ENCODE data around the gene PRR5L.

DNA sequence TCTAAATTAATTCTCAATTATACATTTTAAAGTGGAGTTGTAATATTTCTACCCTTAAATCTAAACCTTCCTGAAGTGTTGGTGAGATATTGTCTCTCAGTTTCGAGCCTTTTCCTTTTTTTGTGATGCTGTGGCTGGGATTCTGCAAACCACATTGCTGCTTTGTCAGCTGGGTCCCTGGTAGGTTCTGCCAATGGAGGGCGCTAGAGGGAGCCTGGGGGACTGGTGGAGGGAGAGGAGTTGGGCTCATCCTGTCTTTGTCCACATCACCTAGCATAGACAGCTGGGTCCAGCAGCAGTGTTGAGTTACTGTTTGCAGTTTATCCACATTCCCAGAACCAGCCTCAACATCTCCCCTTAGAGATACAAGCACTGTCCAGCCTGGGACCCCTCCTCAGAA, 173.0 kb downstream of the PRR5L start:
- TF ChIP-seq ZNF76 (tag by site-specific recombination; IDR thresholded peaks at IDR 0.05; ENCODE audit: borderline replicate concordance, low read depth) (no peak), ZNF211 (tag by site-specific recombination; IDR thresholded peaks at IDR 0.05; ENCODE audit: low read depth) (no peak), ZNF121 (tag by site-specific recombination; IDR thresholded peaks at IDR 0.05) (no peak), CTCF (tag by site-specific recombination; IDR thresholded peaks at IDR 0.05) (no peak), ZBTB1 (tag by site-specific recombination; IDR thresholded peaks at IDR 0.05) (no peak), RBAK (tag by site-specific recombination; IDR thresholded peaks at IDR 0.05) (no peak), ZNF548 (tag by site-specific recombination; IDR thresholded peaks at IDR 0.05) (no peak), ZNF488 (tag by site-specific recombination; IDR thresholded peaks at IDR 0.05) (no peak), SALL2 (tag by site-specific recombination; IDR thresholded peaks at IDR 0.05; ENCODE audit: borderline replicate concordance) (no peak), ZFP37 (tag by site-specific recombination; IDR thresholded peaks at IDR 0.05) (no peak), ZBTB49 (tag by site-specific recombination; IDR thresholded peaks at IDR 0.05; ENCODE audit: low read depth) (no peak), ZNF133 (tag by site-specific recombination; IDR thresholded peaks at IDR 0.05) (no peak), ZBTB26 (tag by site-specific recombination; optimal IDR thresholded peaks at IDR 0.05) (no peak)

Measured in HEK293 (cell line).